ENCODE results near the gene VILL. TPM values are rescaled to one million over a fixed set of nuclear protein-coding genes. Genes with fewer than 3 reads are reported as not detected.
A peak's percentile ranks its signal among the peaks of the same experiment; 100 is the strongest.

Gene VILL
- total RNA-seq (2014; rRNA removed; shearing (Covaris generic)) (23.5 and 24.5 TPM in 2 replicates), total RNA-seq (2022) (13.2 and 13.5 TPM in 2 replicates), Bru-seq, nascent RNA (percentile 48 among the genes with signal in this experiment), BruChase-seq, experiment 1, labeled RNA remaining after a 6-hour chase (percentile 45 among the genes with signal in this experiment), BruChase-seq, experiment 2, labeled RNA remaining after a 2-hour chase (percentile 50 among the genes with signal in this experiment)
- long read RNA-seq, partial matches to known transcripts: 9 of 16 reads
- long read RNA-seq, other reads (novel, unspliced or antisense): 7 of 16 reads

- Histone ChIP-seq H3K9me3 (ENCODE audit: low read length) (no peaks in the 10 kb centered on the region), H2AFZ (ENCODE audit: low read length) (no peak within 1 kb of the TSS), H4K20me1 (ENCODE audit: insufficient read depth, low read length) (no peaks in the 10 kb centered on the region), H3K79me2 (ENCODE audit: insufficient read depth, low read depth, low read length) (peaks cover 9% of the 10 kb centered on the region; the same call in 1 of the 2 replicates), H3K27ac (ENCODE audit: low read depth, low read length, poor library complexity, severe bottlenecking) (no peak within 1 kb of the TSS), H3K36me3 (ENCODE audit: insufficient read depth, low read length) (peaks cover 4% of the 10 kb centered on the region; the same call in 1 of the 2 replicates), H3K4me1 (ENCODE audit: insufficient read depth, low read length, poor library complexity, severe bottlenecking) (peaks cover 15% of the 10 kb centered on the region), H3K9me2 (ENCODE audit: insufficient read depth, low read length) (no peaks in the 10 kb centered on the region), H3K4me3 (ENCODE audit: low read depth, low read length, poor library complexity, severe bottlenecking) (no peak within 1 kb of the TSS), H3K4me2 (ENCODE audit: low read length) (no peak within 1 kb of the TSS)
- no peak for TF ChIP-seq CTCF (conservative IDR thresholded peaks at IDR 0.05; ENCODE audit: low read length)
- no peak for TF ChIP-seq EZH2phosphoT487 (IDR thresholded peaks at IDR 0.05; ENCODE audit: borderline replicate concordance, low read depth, low read length)
- intact Hi-C loops (cut with micrococcal nuclease; ENCODE audit: unreplicated experiment): no loop called here
- ChIA-PET POLR2A (no interaction called here), CTCF (ENCODE audit: unreplicated experiment) (no interaction called here)
- DNase-seq (ENCODE audit: low spot score): no peak
- no TSS peak for BruUV-seq (replicated peaks)
These were observed at the start of gene VILL for GRCh38 chr3:37990527-37990926. VILL (plus strand) TSS chr3:37990786; CDS start chr3:37993673, 2,887 bp downstream.

GRCh38 chr3:37941608-37942508 lies 48.7 kb upstream of the VILL start:
- H2AFZ ChIP-seq (ENCODE audit: low read length): no peak overlapping the region
- no peaks in the 10 kb centered on the region for H3K36me3 ChIP-seq (ENCODE audit: insufficient read depth, low read length)
- H3K4me3 ChIP-seq (ENCODE audit: low read depth, low read length, poor library complexity, severe bottlenecking): no peak overlapping the region
- H3K9me3 ChIP-seq (ENCODE audit: low read length): no peaks in the 10 kb centered on the region
- H3K79me2 ChIP-seq (ENCODE audit: insufficient read depth, low read depth, low read length): no peaks in the 10 kb centered on the region
- no peak for TF ChIP-seq CTCF (conservative IDR thresholded peaks at IDR 0.05; ENCODE audit: low read length)
- TF ChIP-seq EZH2phosphoT487 (IDR thresholded peaks at IDR 0.05; ENCODE audit: borderline replicate concordance, low read depth, low read length): no peak
- no peak for DNase-seq (ENCODE audit: low spot score)
- H3K4me2 ChIP-seq (ENCODE audit: low read length): no peak overlapping the region
- no peaks in the 10 kb centered on the region for H3K9me2 ChIP-seq (ENCODE audit: insufficient read depth, low read length)
- no peak overlapping the region for H3K27ac ChIP-seq (ENCODE audit: low read depth, low read length, poor library complexity, severe bottlenecking)
- intact Hi-C loops (cut with micrococcal nuclease; ENCODE audit: unreplicated experiment): no loop called here
- CTCF ChIA-PET (ENCODE audit: unreplicated experiment): interaction anchor here (0.8 to 0.9 kb wide), 2 partner anchors 11 to 88 kb away, joined by 3 to 8 read pairs; no protein-coding TSS in a partner anchor
- no TSS peak for BruUV-seq (replicated peaks)
- no peaks in the 10 kb centered on the region for H3K4me1 ChIP-seq (ENCODE audit: insufficient read depth, low read length, poor library complexity, severe bottlenecking)
- no peaks in the 10 kb centered on the region for H4K20me1 ChIP-seq (ENCODE audit: insufficient read depth, low read length)
- POLR2A ChIA-PET: interaction anchor here (1.1 kb wide), 1 partner anchor 17 kb away, joined by 3 read pairs; no protein-coding TSS in a partner anchor

All from OCI-LY7 (cell line).